ENCODE measurements around the gene SMIM32.

DNA sequence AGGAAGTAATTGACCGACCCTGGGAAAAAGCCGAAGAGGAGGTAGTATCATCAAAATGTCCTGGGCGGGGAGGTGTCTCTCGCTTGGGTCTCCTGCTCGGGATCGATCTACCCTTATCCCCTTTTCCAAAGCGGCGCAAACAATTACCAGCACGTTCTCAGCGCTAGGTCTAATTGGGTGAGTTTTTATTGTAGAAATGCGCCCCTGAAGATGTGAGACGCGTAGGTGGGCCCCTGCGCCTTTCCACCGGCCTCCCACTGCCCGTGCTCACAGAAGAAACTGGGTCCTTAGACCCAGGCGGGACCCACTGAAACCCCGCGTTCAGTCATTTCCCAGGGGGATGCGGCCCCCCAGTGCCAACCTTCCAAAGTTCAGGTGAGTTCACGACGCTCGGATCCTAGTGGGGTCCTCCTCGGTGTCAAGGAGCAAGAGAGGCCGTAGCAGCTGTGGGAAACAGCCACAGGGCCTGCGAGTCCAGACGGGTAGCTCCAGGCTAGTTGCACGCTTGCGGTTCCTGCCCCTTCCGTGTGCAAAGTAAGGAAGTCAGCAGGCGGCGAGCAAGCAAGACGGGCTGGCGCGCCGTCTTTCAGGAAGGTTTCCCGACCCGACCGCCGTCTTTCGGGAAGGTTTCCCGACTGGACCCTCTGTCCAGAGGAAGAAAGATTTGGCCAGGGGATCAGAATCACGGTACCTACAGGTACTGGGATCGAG, 1.5 kb downstream of the SMIM32 start:
- TF ChIP-seq, protein P1, sequence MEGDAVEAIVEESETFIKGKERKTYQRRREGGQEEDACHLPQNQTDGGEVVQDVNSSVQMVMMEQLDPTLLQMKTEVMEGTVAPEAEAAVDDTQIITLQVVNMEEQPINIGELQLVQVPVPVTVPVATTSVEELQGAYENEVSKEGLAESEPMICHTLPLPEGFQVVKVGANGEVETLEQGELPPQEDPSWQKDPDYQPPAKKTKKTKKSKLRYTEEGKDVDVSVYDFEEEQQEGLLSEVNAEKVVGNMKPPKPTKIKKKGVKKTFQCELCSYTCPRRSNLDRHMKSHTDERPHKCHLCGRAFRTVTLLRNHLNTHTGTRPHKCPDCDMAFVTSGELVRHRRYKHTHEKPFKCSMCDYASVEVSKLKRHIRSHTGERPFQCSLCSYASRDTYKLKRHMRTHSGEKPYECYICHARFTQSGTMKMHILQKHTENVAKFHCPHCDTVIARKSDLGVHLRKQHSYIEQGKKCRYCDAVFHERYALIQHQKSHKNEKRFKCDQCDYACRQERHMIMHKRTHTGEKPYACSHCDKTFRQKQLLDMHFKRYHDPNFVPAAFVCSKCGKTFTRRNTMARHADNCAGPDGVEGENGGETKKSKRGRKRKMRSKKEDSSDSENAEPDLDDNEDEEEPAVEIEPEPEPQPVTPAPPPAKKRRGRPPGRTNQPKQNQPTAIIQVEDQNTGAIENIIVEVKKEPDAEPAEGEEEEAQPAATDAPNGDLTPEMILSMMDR (conservative IDR thresholded peaks at IDR 0.05; ENCODE audit: low read length), result no peak
- no peak for TF ChIP-seq EZH2phosphoT487 (IDR thresholded peaks at IDR 0.05; ENCODE audit: borderline replicate concordance, low read depth, low read length)

All from OCI-LY7 (cell line).